ENCODE data around the gene MSLN. TPM values are rescaled to one million over a fixed set of nuclear protein-coding genes. Genes with fewer than 3 reads are reported as not detected.

Gene MSLN
- total RNA-seq, 1 experiment from 2014 or later = not detected

DNA sequence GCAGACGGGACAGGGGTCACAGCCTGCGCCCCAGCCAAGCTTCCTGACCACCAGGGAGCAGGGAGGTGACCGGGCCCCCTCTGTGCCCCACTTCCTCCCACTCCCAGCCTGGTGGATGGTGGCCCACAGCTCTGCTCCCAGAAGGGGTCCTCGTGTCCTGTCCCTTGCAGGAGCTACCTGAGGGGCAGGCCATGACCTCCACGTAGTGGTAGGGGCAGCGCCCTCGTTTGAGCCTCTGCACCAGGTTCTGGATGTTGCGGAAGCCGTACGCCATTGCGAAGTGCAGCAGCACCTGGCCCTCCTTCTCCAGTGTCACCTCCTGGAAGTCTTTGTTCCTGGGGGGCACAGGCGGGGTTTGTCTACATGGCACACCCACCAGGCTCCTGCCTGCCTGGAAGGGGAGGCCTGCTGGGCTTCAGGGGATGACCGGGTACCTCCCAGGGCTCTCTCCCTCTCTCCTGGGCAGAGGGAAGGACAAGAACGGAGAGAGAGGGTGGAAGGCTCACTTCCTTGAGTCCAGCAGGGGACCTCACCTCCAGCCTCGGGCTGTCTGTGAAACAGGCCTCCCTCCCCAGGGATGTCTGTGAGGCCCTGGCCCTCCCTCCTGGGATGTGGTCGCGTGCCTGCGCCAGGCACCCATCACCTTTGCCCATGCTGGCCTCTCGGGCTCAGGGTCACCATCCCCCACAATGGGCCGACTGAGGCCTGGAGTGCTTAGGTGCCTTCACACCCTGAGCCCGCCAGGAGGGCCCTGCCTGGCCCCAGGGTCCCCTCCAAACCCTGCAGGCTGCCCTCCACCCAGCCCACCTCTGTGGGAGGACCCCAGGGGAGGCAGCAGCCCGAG is 29.6 kb upstream of the MSLN start:
- ChIA-PET POLR2A (ENCODE audit: low non-redundant PET) (no interaction called here), CTCF (no interaction called here)
- Histone ChIP-seq H3K4me3 (ENCODE audit: low read depth, low read length, poor library complexity, severe bottlenecking) (no peak overlapping the region), H3K27ac (ENCODE audit: low read depth, low read length, poor library complexity, severe bottlenecking) (no peak overlapping the region), H3K27me3 (replicated peaks; ENCODE audit: insufficient read depth, low read depth, low read length, poor library complexity) (no peaks in the 10 kb centered on the region), H3K4me1 (ENCODE audit: insufficient read depth, low read length, poor library complexity, severe bottlenecking) (peaks cover 10% of the 10 kb centered on the region), H3K36me3 (ENCODE audit: insufficient read depth, low read length, poor library complexity, severe bottlenecking) (peaks cover 7% of the 10 kb centered on the region), H3K9me3 (ENCODE audit: low read depth, low read length, poor library complexity, severe bottlenecking) (no peaks in the 10 kb centered on the region)
- BruUV-seq (replicated peaks) = no TSS peak
- DNase-seq (ENCODE audit: low spot score) = no peak
- intact Hi-C loops (cut with micrococcal nuclease; ENCODE audit: unreplicated experiment) = no loop called here
- no peak for TF ChIP-seq EZH2 (IDR thresholded peaks at IDR 0.05; ENCODE audit: borderline replicate concordance, low read depth, low read length, poor library complexity, severe bottlenecking)
- TF ChIP-seq CTCF (conservative IDR thresholded peaks at IDR 0.05; ENCODE audit: low read depth, low read length) = no peak

GRCh38 chr16:732332-732731 is 28.2 kb upstream of the MSLN start:
- ChIA-PET CTCF (no interaction called here), POLR2A (ENCODE audit: low non-redundant PET) (no interaction called here)

GRCh38 chr16:732936-733335 is 27.6 kb upstream of the MSLN start:
- H3K27me3 ChIP-seq (replicated peaks; ENCODE audit: insufficient read depth, low read depth, low read length, poor library complexity) = no peaks in the 10 kb centered on the region
- peaks cover 18% of the 10 kb centered on the region for H3K36me3 ChIP-seq (ENCODE audit: insufficient read depth, low read length, poor library complexity, severe bottlenecking)
- DNase-seq (ENCODE audit: low spot score) = no peak
- no TSS peak for BruUV-seq (replicated peaks)
- CTCF ChIA-PET = no interaction called here
- no peak for TF ChIP-seq CTCF (conservative IDR thresholded peaks at IDR 0.05; ENCODE audit: low read depth, low read length)
- TF ChIP-seq EZH2 (IDR thresholded peaks at IDR 0.05; ENCODE audit: borderline replicate concordance, low read depth, low read length, poor library complexity, severe bottlenecking) = no peak
- no peak overlapping the region for H3K4me3 ChIP-seq (ENCODE audit: low read depth, low read length, poor library complexity, severe bottlenecking)
- no peaks in the 10 kb centered on the region for H3K9me3 ChIP-seq (ENCODE audit: low read depth, low read length, poor library complexity, severe bottlenecking)
- H3K4me1 ChIP-seq (ENCODE audit: insufficient read depth, low read length, poor library complexity, severe bottlenecking) = peaks cover 4% of the 10 kb centered on the region
- POLR2A ChIA-PET (ENCODE audit: low non-redundant PET) = no interaction called here
- no peak overlapping the region for H3K27ac ChIP-seq (ENCODE audit: low read depth, low read length, poor library complexity, severe bottlenecking)
- intact Hi-C loops (cut with micrococcal nuclease; ENCODE audit: unreplicated experiment) = no loop called here

More at GRCh38 chr16:732332-732731, 28.2 kb upstream of the MSLN start:
- Histone ChIP-seq H3K36me3 (ENCODE audit: insufficient read depth, low read length, poor library complexity, severe bottlenecking) (peaks cover 14% of the 10 kb centered on the region), H3K9me3 (ENCODE audit: low read depth, low read length, poor library complexity, severe bottlenecking) (no peaks in the 10 kb centered on the region), H3K4me1 (ENCODE audit: insufficient read depth, low read length, poor library complexity, severe bottlenecking) (peaks cover 8% of the 10 kb centered on the region), H3K4me3 (ENCODE audit: low read depth, low read length, poor library complexity, severe bottlenecking) (no peak overlapping the region), H3K27ac (ENCODE audit: low read depth, low read length, poor library complexity, severe bottlenecking) (no peak overlapping the region), H3K27me3 (replicated peaks; ENCODE audit: insufficient read depth, low read depth, low read length, poor library complexity) (no peaks in the 10 kb centered on the region)
- intact Hi-C loops (cut with micrococcal nuclease; ENCODE audit: unreplicated experiment) = no loop called here
- TF ChIP-seq CTCF (conservative IDR thresholded peaks at IDR 0.05; ENCODE audit: low read depth, low read length) = no peak
- no peak for TF ChIP-seq EZH2 (IDR thresholded peaks at IDR 0.05; ENCODE audit: borderline replicate concordance, low read depth, low read length, poor library complexity, severe bottlenecking)
- BruUV-seq (replicated peaks) = no TSS peak
- no peak for DNase-seq (ENCODE audit: low spot score)

Measured in A673 (cell line).